WTC11 (cell line): Measurements from ENCODE around the gene GMPR2.

ENCODE experiments used
- ETV6 ChIP-seq: sonication (generic); formaldehyde crosslinking; IDR thresholded peaks from 2 replicates; pipeline ENCODE4 v1.8.1; 2022; ENCODE audit warnings: mild to moderate bottlenecking, missing genetic modification reagents
- KAT7 ChIP-seq: sonication (generic); formaldehyde crosslinking; IDR thresholded peaks from 2 replicates; pipeline ENCODE4 v1.8.1; 2023; ENCODE audit warnings: missing genetic modification reagents, mild to moderate bottlenecking, borderline replicate concordance
- NR2C2 ChIP-seq: sonication (generic); formaldehyde crosslinking; IDR thresholded peaks from 2 replicates; pipeline ENCODE4 v1.8.0; 2022; ENCODE audit warnings: mild to moderate bottlenecking, missing genetic modification reagents
- ZNF121 ChIP-seq: sonication (generic); formaldehyde crosslinking; IDR thresholded peaks from 2 replicates; pipeline ENCODE4 v1.8.0; 2023; ENCODE audit warnings: missing genetic modification reagents
- TF ChIP-seq, protein P1 (sequence below): fragments of 200-600 bp; IDR thresholded peaks from 2 replicates; pipeline ENCODE4 v1.8.0; 2022; ENCODE audit warnings: antibody characterized with exemption

- no peak for TF ChIP-seq ETV6 (CRISPR knock-in tag)
- TF ChIP-seq, protein P1, sequence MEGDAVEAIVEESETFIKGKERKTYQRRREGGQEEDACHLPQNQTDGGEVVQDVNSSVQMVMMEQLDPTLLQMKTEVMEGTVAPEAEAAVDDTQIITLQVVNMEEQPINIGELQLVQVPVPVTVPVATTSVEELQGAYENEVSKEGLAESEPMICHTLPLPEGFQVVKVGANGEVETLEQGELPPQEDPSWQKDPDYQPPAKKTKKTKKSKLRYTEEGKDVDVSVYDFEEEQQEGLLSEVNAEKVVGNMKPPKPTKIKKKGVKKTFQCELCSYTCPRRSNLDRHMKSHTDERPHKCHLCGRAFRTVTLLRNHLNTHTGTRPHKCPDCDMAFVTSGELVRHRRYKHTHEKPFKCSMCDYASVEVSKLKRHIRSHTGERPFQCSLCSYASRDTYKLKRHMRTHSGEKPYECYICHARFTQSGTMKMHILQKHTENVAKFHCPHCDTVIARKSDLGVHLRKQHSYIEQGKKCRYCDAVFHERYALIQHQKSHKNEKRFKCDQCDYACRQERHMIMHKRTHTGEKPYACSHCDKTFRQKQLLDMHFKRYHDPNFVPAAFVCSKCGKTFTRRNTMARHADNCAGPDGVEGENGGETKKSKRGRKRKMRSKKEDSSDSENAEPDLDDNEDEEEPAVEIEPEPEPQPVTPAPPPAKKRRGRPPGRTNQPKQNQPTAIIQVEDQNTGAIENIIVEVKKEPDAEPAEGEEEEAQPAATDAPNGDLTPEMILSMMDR: no peak
- TF ChIP-seq KAT7: no peak
- no peak for TF ChIP-seq NR2C2 (CRISPR knock-in tag)
- TF ChIP-seq ZNF121: no peak
Observed at GRCh38 chr14:24219521-24219920, 13.2 kb upstream of the GMPR2 start.
